Mesodermal cell (in vitro differentiated cells): ENCODE data around the gene CDC123.

Source experiments
- H3K27ac ChIP-seq: 2 replicates; pipeline ENCODE4 v1.7.0; 2013; ENCODE audit warnings: mild to moderate bottlenecking, low read depth, low read length, moderate library complexity; ENCODE audit not compliant: severe bottlenecking
- H3K36me3 ChIP-seq: 2 replicates; pipeline ENCODE4 v1.7.1; 2013; ENCODE audit warnings: mild to moderate bottlenecking, low read length, moderate library complexity; ENCODE audit not compliant: control insufficient read depth, insufficient read depth
- H3K4me1 ChIP-seq: one replicate; pipeline ENCODE4 v1.7.1; 2013; ENCODE audit warnings: mild to moderate bottlenecking, low read length; ENCODE audit not compliant: insufficient read depth, control insufficient read depth, poor library complexity, severe bottlenecking
- H3K4me3 ChIP-seq: 2 replicates; pipeline ENCODE4 v1.7.0; 2013; ENCODE audit warnings: low read length, control low read depth, mild to moderate bottlenecking; ENCODE audit not compliant: insufficient read depth, poor library complexity, severe bottlenecking; ENCODE audit errors: extremely low read depth
- H3K9me3 ChIP-seq: 2 replicates; pipeline ENCODE4 v1.7.1; 2013; ENCODE audit warnings: mild to moderate bottlenecking, low read length, moderate library complexity; ENCODE audit not compliant: control insufficient read depth
- WGBS, 2 experiments: methylation state at CpG; one replicate each; pipeline ENCODE4 v1.1.5; 2013; ENCODE audit warnings: missing lambda C conversion rate in 2 of 2; ENCODE audit not compliant: insufficient coverage in 2 of 2; 5-methylcytosine and 5-hydroxymethylcytosine counted together

Gene CDC123

DNA sequence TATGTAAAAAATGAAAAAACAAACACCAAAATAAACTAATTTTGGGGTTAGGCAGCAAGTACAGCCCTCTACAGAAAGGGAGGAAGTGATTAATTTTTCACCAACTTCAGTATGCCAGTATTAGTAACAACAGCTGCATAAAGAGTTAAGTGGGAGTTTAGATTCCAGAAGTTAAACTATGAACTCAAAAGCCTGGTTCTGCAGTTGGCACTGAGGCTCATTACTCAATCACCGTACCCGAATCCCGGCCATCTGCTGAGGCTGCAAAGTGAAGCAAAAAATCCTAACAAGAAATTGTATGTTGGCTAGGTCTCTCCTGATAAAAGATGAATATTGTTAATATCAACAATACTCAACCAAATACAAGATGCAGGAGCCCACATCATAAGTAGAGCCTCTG lies 4.3 kb upstream of the CDC123 start:
- H3K9me3 ChIP-seq: no peaks in the 10 kb centered on the region
- H3K27ac ChIP-seq: no peak overlapping the region
- H3K4me3 ChIP-seq: no peak overlapping the region
- peaks cover 32% of the 10 kb centered on the region for H3K36me3 ChIP-seq
- H3K4me1 ChIP-seq: peaks cover 7% of the 10 kb centered on the region
- 100% methylated on average over 1 of the region's 3 CpGs; no CpG with 5 or more reads in 1 of the 2 experiments for WGBS, 2 experiments

- H3K36me3 ChIP-seq: peaks cover 21% of the 10 kb centered on the region
- no peaks in the 10 kb centered on the region for H3K9me3 ChIP-seq
- no peak overlapping the region for H3K4me3 ChIP-seq
- peaks cover 9% of the 10 kb centered on the region for H3K4me1 ChIP-seq
- H3K27ac ChIP-seq: no peak overlapping the region
- WGBS, 2 experiments: 92 to 100% methylated on average over 4 to 5 of the region's 5 CpGs
Observed at GRCh38 chr10:12193193-12193592, 2.8 kb upstream of the CDC123 start.

DNA sequence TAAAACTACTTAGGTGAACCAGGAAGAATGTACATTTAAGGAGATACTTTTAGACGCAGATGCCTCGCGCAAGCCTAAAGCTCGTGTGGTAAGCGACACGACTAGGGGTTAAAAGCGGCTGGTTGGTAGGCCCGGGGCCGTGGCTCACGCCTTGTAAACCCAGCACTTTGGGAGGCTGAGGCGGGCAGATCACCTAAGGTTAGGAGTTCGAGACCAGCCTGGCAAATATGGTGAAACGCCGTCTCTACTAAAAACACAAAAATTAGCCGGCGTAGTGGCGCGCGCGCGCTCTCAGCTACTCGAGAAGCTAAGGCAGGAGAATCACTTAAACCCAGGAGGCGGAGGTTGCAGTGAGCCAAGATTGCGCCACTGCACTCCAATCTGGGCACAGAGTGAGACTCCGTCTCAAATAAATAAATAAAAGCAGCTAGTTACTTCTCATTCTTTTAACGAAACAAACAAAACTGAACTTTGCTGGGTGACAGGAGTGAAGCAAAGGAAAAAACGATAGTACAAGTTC lies 1.2 kb upstream of the CDC123 start:
- H3K4me1 ChIP-seq: peaks cover 9% of the 10 kb centered on the region
- H3K36me3 ChIP-seq: peaks cover 35% of the 10 kb centered on the region
- WGBS, 2 experiments: 4 to 8% methylated on average over 22 to 25 of the region's 27 CpGs
- no peaks in the 10 kb centered on the region for H3K9me3 ChIP-seq
- H3K4me3 ChIP-seq: peak overlapping the region; percentile 99
- peak overlapping the region; percentile 74 for H3K27ac ChIP-seq

GRCh38 chr10:12195281-12195602 lies 746 bp upstream of the CDC123 start:
- Histone ChIP-seq H3K36me3 (peaks cover 38% of the 10 kb centered on the region), H3K9me3 (no peaks in the 10 kb centered on the region), H3K4me1 (peaks cover 9% of the 10 kb centered on the region), H3K4me3 (peak overlapping the region; percentile 99), H3K27ac (peak overlapping the region; percentile 74)
- 1% methylated on average over 10 to 12 of the region's 12 CpGs for WGBS, 2 experiments

- Histone ChIP-seq H3K27ac (peak overlapping the region; percentile 74), H3K4me3 (peak overlapping the region; percentile 99), H3K4me1 (peaks cover 5% of the 10 kb centered on the region), H3K36me3 (peaks cover 41% of the 10 kb centered on the region), H3K9me3 (no peaks in the 10 kb centered on the region)
- WGBS, 2 experiments: 6 to 24% methylated on average over 7 to 8 of the region's 15 CpGs
Observed at GRCh38 chr10:12196531-12197211, 683 bp downstream of the CDC123 start.

- Histone ChIP-seq H3K4me1 (peaks cover 2% of the 10 kb centered on the region), H3K4me3 (no peak overlapping the region), H3K36me3 (peaks cover 48% of the 10 kb centered on the region), H3K27ac (no peak overlapping the region), H3K9me3 (no peaks in the 10 kb centered on the region)
- WGBS, 2 experiments: 100% methylated on average over 1 of the region's 2 CpGs
Observed at GRCh38 chr10:12198156-12198555, 2.2 kb downstream of the CDC123 start.

DNA sequence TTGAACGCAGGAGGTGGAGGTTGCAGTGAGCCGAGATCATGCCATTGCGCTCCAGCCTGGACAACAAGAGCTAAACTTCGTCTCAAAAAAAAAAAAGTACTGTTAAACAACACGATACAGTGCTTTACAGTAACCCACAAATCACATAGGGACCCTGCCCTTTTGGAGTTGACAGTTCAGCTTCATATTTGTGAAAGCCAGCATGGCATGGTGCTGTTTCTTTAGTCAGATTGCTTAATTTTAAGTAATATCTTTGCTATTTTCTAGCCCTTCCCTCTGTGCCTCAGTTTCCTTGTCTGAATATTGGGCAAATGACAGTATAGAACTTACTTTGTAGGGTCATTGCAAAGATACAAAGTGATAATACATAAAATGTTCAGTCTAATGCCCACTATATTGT lies 4.9 kb downstream of the CDC123 start:
- Histone ChIP-seq H3K36me3 (peaks cover 75% of the 10 kb centered on the region), H3K4me3 (no peak overlapping the region), H3K9me3 (no peaks in the 10 kb centered on the region), H3K27ac (no peak overlapping the region), H3K4me1 (peaks cover 2% of the 10 kb centered on the region)
- 96 to 98% methylated on average over 5 of the region's 5 CpGs for WGBS, 2 experiments

- H3K9me3 ChIP-seq: no peaks in the 10 kb centered on the region
- no peak overlapping the region for H3K27ac ChIP-seq
- H3K36me3 ChIP-seq: peaks cover 82% of the 10 kb centered on the region
- H3K4me1 ChIP-seq: peaks cover 2% of the 10 kb centered on the region
- WGBS, 2 experiments: 93 to 96% methylated on average over 3 of the region's 3 CpGs
- no peak overlapping the region for H3K4me3 ChIP-seq
Observed at GRCh38 chr10:12201543-12201942, 5.6 kb downstream of the CDC123 start.

GRCh38 chr10:12202226-12202625 lies 6.2 kb downstream of the CDC123 start:
- 73 to 100% methylated on average over 1 to 3 of the region's 5 CpGs for WGBS, 2 experiments
- peaks cover 82% of the 10 kb centered on the region for H3K36me3 ChIP-seq
- no peak overlapping the region for H3K27ac ChIP-seq
- no peak overlapping the region for H3K4me3 ChIP-seq
- H3K4me1 ChIP-seq: peaks cover 2% of the 10 kb centered on the region
- H3K9me3 ChIP-seq: no peaks in the 10 kb centered on the region

- no peaks in the 10 kb centered on the region for H3K9me3 ChIP-seq
- no peak overlapping the region for H3K27ac ChIP-seq
- 100% methylated on average over 1 to 3 of the region's 3 CpGs for WGBS, 2 experiments
- peaks cover 88% of the 10 kb centered on the region for H3K36me3 ChIP-seq
- H3K4me1 ChIP-seq: no peaks in the 10 kb centered on the region
- H3K4me3 ChIP-seq: no peak overlapping the region
Observed at GRCh38 chr10:12205082-12205481, 9.1 kb downstream of the CDC123 start.

DNA sequence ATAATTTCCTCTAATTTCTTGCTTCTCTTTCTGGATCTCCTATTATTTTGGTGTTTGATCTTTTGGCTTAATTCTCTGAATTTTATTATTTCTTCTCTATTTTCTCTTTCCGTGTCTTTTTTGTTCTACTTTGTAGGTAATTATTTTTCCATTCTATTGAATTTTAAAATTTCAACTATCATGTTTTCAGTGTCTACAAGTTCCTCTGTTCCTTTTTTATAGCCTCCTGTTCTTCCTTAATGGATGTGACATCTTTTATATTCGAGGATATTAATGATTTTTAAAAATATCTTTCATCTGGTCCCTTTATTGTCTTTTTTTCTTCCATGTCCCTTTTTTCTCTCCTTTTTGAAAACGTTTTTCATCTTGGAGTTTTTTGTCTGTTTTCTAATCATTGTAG lies 11.1 kb downstream of the CDC123 start:
- Histone ChIP-seq H3K27ac (no peak overlapping the region), H3K4me3 (no peak overlapping the region), H3K36me3 (peaks cover 89% of the 10 kb centered on the region), H3K9me3 (no peaks in the 10 kb centered on the region), H3K4me1 (no peaks in the 10 kb centered on the region)
- no CpG with 5 or more reads among the region's 3 CpGs for WGBS, 2 experiments
